Spleen (tissue), 13 donors: ENCODE measurements around the gene OR52K2. TPM values are rescaled to one million over a fixed set of nuclear protein-coding genes. Genes with fewer than 3 reads are reported as not detected.
"Not testable (repeated sequence)": the region's sequence is repeated elsewhere in the genome, so short reads cannot be mapped to it uniquely, and the experiment has no call there.

ENCODE experiments used
- DNase-seq: peaks from one replicate; pipeline ENCODE4 v3.0.0-alpha.2; 2020
- H3K27ac ChIP-seq, 8 donors: fragments of 200-600 bp; sonication (generic) in 7 of 8; 1 replicate in 4 of 8; 2 replicates in 4 of 8; pipeline versions ENCODE4 v1.5.0 to v1.8.0; 2016 to 2021; ENCODE audit warnings: inconsistent platforms in 4 of 8, mild to moderate bottlenecking in 4 of 8, moderate library complexity in 1 of 8
- H3K27me3 ChIP-seq, 7 donors: fragments of 200-600 bp; sonication (generic) in 6 of 7; replicated peaks in 1 of 7; 1 replicate in 4 of 7; 2 replicates in 3 of 7; pipeline versions ENCODE4 v1.5.0 to v1.8.0; 2016 to 2021; ENCODE audit warnings: inconsistent platforms in 3 of 7, mild to moderate bottlenecking in 1 of 7
- H3K36me3 ChIP-seq, 6 donors: fragments of 200-600 bp; sonication (generic) in 5 of 6; 1 replicate in 4 of 6; 2 replicates in 2 of 6; pipeline versions ENCODE4 v1.5.0 to v1.8.0; 2016 to 2021; ENCODE audit warnings: inconsistent platforms in 2 of 6
- H3K4me1 ChIP-seq, 6 donors: fragments of 200-600 bp; sonication (generic) in 5 of 6; 1 replicate in 3 of 6; 2 replicates in 3 of 6; pipeline versions ENCODE4 v1.5.0 to v1.8.0; 2016 to 2021; ENCODE audit warnings: inconsistent platforms in 3 of 6
- H3K4me3 ChIP-seq, 8 donors: fragments of 200-600 bp; sonication (generic) in 7 of 8; 1 replicate in 4 of 8; 2 replicates in 4 of 8; pipeline versions ENCODE4 v1.5.0 to v1.8.0; 2016 to 2021; ENCODE audit warnings: inconsistent platforms in 4 of 8, mild to moderate bottlenecking in 4 of 8, moderate library complexity in 2 of 8
- H3K9me3 ChIP-seq, 8 donors: fragments of 200-600 bp; sonication (generic) in 7 of 8; 1 replicate in 4 of 8; 2 replicates in 4 of 8; pipeline versions ENCODE4 v1.5.0 to v1.8.0; 2016 to 2021; ENCODE audit warnings: inconsistent platforms in 4 of 8
- CTCF ChIP-seq, 11 experiments: fragments of 200-600 bp in 7 of 11; fragments of 450-650 bp in 4 of 11; sonication (generic) in 4 of 11; IDR thresholded peaks in 8 of 11; conservative IDR thresholded peaks in 3 of 11; 1 replicate in 7 of 11; 2 replicates in 4 of 11; pipeline versions ENCODE4 v1.4.0 to v1.8.0; 2016 to 2021; ENCODE audit warnings: antibody characterized with exemption in 11 of 11, inconsistent platforms in 4 of 11, mild to moderate bottlenecking in 1 of 11
- POLR2A ChIP-seq, 3 donors: fragments of 450-650 bp; IDR thresholded peaks; one replicate each; pipeline ENCODE4 v1.5.1; 2017; ENCODE audit warnings: antibody characterized with exemption in 3 of 3, mild to moderate bottlenecking in 1 of 3
- POLR2AphosphoS5 ChIP-seq, 3 donors: sonication (generic); formaldehyde crosslinking; IDR thresholded peaks; one replicate each; pipeline ENCODE4 v1.5.1; 2017; ENCODE audit warnings: antibody characterized with exemption in 3 of 3
- WGBS, 5 donors: extraction: QIAGEN DNeasy Blood & Tissue Kit in 3 of 5; methylation state at CpG; one replicate each; pipeline versions ENCODE4 v1.1.5 to v1.1.7; 2013 to 2018; 5-methylcytosine and 5-hydroxymethylcytosine counted together
- intact Hi-C: fragments of 100-400 bp; cut with DNase I; formaldehyde crosslinking; loops from one replicate; pipeline ENCODE4 v1.15.0; 2023; ENCODE audit warnings: low total_unique reads
- long read RNA-seq, 2 donors: transcript quantifications; one replicate each; lab custom pipeline, GENCODE V29; 2026
- polyA plus RNA-seq, 3 donors: library from polyadenylated mRNA; stranded (reverse); fragments of 200-250 nt; gene quantifications; one replicate each; pipeline ENCODE4 v1.2.1, GENCODE V29; 2013
- total RNA-seq, 7 donors: library from RNA; depleted of rRNA in 3 of 7; stranded (reverse); fragments of >200 nt in 3 of 7; fragmentation: NEBNext Ultra II Directional in 4 of 7; extraction: Animal tissue kit (Norgen Biotek cat#: 25700) in 4 of 7; gene quantifications; one replicate each; pipeline versions ENCODE4 v1.1.0 to v1.2.1, GENCODE V29; 2016 to 2021
- donor health status: healthy with polysubstance abuse.
- donor health status: DM: no; HTN: no; CAD: no; lungs with moderate emphysema.
- donor health status: DM: no; HTN: no; CAD: no.
- donor health status: Bipolar disorder and iron deficiency.
- donor health status: healthy.
- donor health status: DM: no; HTN: no; CAD: no.
- donor health status: DM: yes; HTN: yes; CAD: no.

OR52K2 gene
- total RNA-seq: 1 to 10 TPM in 3 of 7 donors, under 1 TPM in 2, not detected in 2; 0.94 to 1.4 (median 1.1) TPM
- not detected for polyA plus RNA-seq
- long read RNA-seq, donor 1: 0 reads
- long read RNA-seq, donor 2: 0 reads

GRCh38 chr11:4448995-4449394 lies at the start of gene OR52K2:
TSS of gene OR52K2 (plus strand) at chr11:4449295. CDS start at chr11:4449340, 45 bp downstream.
- DNase-seq: no peak
- H3K27me3 ChIP-seq: no peaks in the 10 kb centered on the region
- no peaks in the 10 kb centered on the region for H3K36me3 ChIP-seq
- peaks cover 0 to 13% (median under 1%) of the 10 kb centered on the region in 6 donors for H3K4me1 ChIP-seq
- intact Hi-C loops: no loop called here
- H3K4me3 ChIP-seq: no peak within 1 kb of the TSS
- TF ChIP-seq POLR2AphosphoS5 (IDR thresholded peaks at IDR 0.05) (no peak), CTCF (IDR thresholded peaks at IDR 0.05 in 8 of 11, conservative IDR thresholded peaks at IDR 0.05 in 3 of 11) (no peak), POLR2A (IDR thresholded peaks at IDR 0.05) (no peak)
- peaks cover 0 to 2% (median 0%) of the 10 kb centered on the region in 8 donors for H3K9me3 ChIP-seq
- H3K27ac ChIP-seq: peak within 1 kb of the TSS in 1 of 8 donors; percentile 4

- WGBS, 5 donors: 81 to 92% (median 90%) methylated on average over 5 to 6 of the region's 6 CpGs; no CpG with 5 or more reads in 1 of the 5 donors
- H3K36me3 ChIP-seq, H3K4me1 ChIP-seq, H3K4me3 ChIP-seq, intact Hi-C loops, H3K9me3 ChIP-seq, DNase-seq, H3K27ac ChIP-seq, H3K27me3 ChIP-seq: not testable (repeated sequence)
Observed at GRCh38 chr11:4406206-4406605, 42.9 kb upstream of the OR52K2 start.

GRCh38 chr11:4416306-4416705 lies 32.8 kb upstream of the OR52K2 start:
- no peaks in the 10 kb centered on the region for H3K9me3 ChIP-seq
- intact Hi-C loops: no loop called here
- no peak for TF ChIP-seq CTCF (IDR thresholded peaks at IDR 0.05 in 8 of 11, conservative IDR thresholded peaks at IDR 0.05 in 3 of 11)
- WGBS, 5 donors: 40 to 62% (median 55%) methylated on average over 1 of the region's 1 CpG
- DNase-seq: no peak
- no peak overlapping the region for H3K27ac ChIP-seq
- H3K4me1 ChIP-seq: no peaks in the 10 kb centered on the region
- H3K4me3 ChIP-seq: no peak overlapping the region
- H3K36me3 ChIP-seq: no peaks in the 10 kb centered on the region
- no peaks in the 10 kb centered on the region for H3K27me3 ChIP-seq

- H3K27ac ChIP-seq: no peak overlapping the region
- TF ChIP-seq CTCF (IDR thresholded peaks at IDR 0.05 in 8 of 11, conservative IDR thresholded peaks at IDR 0.05 in 3 of 11) (no peak), POLR2AphosphoS5 (IDR thresholded peaks at IDR 0.05) (no peak)
- WGBS, 5 donors: 69 to 88% (median 78%) methylated on average over 1 of the region's 1 CpG
- no peaks in the 10 kb centered on the region for H3K27me3 ChIP-seq
- no peak for DNase-seq
- H3K36me3 ChIP-seq: no peaks in the 10 kb centered on the region
- no peaks in the 10 kb centered on the region for H3K9me3 ChIP-seq
- no peaks in the 10 kb centered on the region for H3K4me1 ChIP-seq
- H3K4me3 ChIP-seq: no peak overlapping the region
- intact Hi-C loops: no loop called here
Observed at GRCh38 chr11:4416816-4417215, 32.3 kb upstream of the OR52K2 start.

- Histone ChIP-seq H3K36me3 (no peaks in the 10 kb centered on the region), H3K27me3 (no peaks in the 10 kb centered on the region), H3K4me3 (no peak overlapping the region), H3K4me1 (no peaks in the 10 kb centered on the region), H3K27ac (no peak overlapping the region), H3K9me3 (no peaks in the 10 kb centered on the region)
- DNase-seq: no peak
- WGBS, 5 donors: 79 to 83% (median 81%) methylated on average over 8 of the region's 8 CpGs
- TF ChIP-seq POLR2AphosphoS5 (IDR thresholded peaks at IDR 0.05): no peak
- no peak for TF ChIP-seq POLR2A (IDR thresholded peaks at IDR 0.05)
- TF ChIP-seq CTCF (IDR thresholded peaks at IDR 0.05 in 8 of 11, conservative IDR thresholded peaks at IDR 0.05 in 3 of 11): no peak
- intact Hi-C loops: no loop called here
Observed at GRCh38 chr11:4418403-4418802, 30.7 kb upstream of the OR52K2 start.
